Measurements from ENCODE around the gene TLCD1. TPM values are rescaled to one million over a fixed set of nuclear protein-coding genes. Genes with fewer than 3 reads are reported as not detected.

TLCD1 gene
- total RNA-seq, 4 donors from 2014 or later: 3.3 to 9.1 (median 5.8) TPM

- H3K36me3 ChIP-seq: peaks cover 0 to 60% (median 0%) of the 10 kb centered on the region in 3 donors
- peak in 1 of 3 donors; percentile 29 for DNase-seq
- no peak overlapping the region for H3K4me3 ChIP-seq
- peaks cover 0 to 12% (median 0%) of the 10 kb centered on the region in 4 donors for H3K4me1 ChIP-seq
- no peak overlapping the region for H3K27ac ChIP-seq
- H3K27me3 ChIP-seq: no peaks in the 10 kb centered on the region
- H3K9me3 ChIP-seq: no peaks in the 10 kb centered on the region
- TF ChIP-seq POLR2A (IDR thresholded peaks at IDR 0.05) (no peak), CTCF (IDR thresholded peaks at IDR 0.05) (no peak)
Measured at GRCh38 chr17:28763137-28763799, 37.2 kb upstream of the TLCD1 start.

DNA sequence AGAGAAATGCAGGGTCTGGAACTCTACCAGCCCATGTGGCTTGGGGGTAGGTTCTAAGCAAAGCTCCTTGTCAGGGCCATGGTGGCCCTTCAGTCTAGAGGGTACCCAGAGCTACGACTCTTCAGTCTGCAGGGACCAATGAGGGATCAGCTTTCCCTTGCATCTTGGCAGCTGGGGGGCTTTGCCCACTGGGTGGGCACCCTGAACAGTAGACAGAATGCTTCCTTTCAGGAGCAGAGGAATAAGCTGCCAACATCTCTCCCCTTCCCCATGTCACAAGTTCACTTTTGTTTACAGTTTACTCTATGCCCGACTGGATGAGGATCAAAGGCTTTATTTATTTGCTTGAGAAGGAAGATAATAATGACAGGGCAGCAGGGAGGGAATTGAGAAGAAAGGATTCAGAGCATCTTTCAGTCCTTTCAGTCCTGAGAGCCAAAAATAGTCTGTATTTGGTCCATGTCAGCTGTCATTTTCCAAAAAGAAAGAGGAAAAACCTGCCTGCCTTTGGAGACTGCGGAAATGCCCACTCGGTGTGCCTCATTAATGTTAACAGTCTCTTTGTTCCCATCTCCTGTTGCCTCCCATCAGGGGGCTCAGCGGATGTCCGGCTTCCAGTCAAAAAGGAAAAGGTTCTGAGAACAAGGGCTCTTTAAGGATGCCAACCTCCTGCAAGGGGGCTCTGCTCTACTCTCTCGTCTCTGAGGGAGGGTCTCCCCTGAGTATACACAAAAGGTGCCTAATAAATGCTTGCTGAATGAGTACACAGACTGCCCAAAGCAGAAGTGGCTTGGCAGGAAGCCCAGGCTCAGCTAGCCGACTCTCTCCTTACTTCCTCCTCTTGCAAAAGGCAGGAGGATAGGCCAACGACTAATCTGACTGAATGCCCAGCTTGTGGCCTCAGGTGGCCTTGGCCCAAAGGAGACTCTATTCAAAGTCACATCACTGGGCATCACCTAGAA lies 34.8 kb upstream of the TLCD1 start:
- no peak overlapping the region for H3K27ac ChIP-seq
- H3K4me3 ChIP-seq: no peak overlapping the region
- peaks cover 0 to 12% (median 0%) of the 10 kb centered on the region in 4 donors for H3K4me1 ChIP-seq
- no peaks in the 10 kb centered on the region for H3K9me3 ChIP-seq
- TF ChIP-seq POLR2A (IDR thresholded peaks at IDR 0.05): no peak
- H3K27me3 ChIP-seq: no peaks in the 10 kb centered on the region
- peaks cover 0 to 75% (median 0%) of the 10 kb centered on the region in 3 donors for H3K36me3 ChIP-seq
- peak in 1 of 3 donors; percentile 67 for DNase-seq

DNA sequence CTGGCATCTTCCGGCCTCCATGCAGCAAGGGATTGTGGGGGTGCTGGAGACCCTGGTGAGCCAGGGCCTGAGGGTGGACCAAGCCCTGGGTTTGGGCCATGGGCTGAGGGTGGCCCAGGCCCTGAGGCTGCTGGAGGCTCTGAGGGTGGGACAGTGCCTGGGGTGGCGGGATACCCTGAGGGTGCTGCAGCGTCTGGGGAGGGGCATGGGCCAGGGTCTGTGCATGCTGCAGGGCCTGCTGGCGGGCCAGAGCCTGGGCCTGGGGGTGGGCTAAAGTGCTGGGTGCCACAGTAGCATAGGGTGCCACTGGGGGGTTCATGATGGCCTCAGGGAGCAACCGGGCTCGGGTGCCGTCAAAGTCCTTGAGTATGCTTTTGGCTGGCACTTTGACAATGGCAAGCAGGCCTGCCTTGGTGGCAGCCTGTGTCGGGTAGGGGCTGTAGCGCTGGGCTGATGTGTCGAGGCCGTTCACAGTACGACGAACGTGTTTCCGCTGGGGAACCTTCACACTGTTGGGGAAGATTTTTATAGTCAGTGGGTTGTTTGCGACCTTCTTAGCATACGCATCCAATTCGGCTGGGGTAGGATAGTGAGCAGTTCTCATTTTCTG lies 33.3 kb upstream of the TLCD1 start:
- peaks cover 0 to 68% (median 0%) of the 10 kb centered on the region in 3 donors for H3K36me3 ChIP-seq
- H3K4me1 ChIP-seq: peaks cover 0 to 12% (median 0%) of the 10 kb centered on the region in 4 donors
- no peaks in the 10 kb centered on the region for H3K27me3 ChIP-seq
- no peak overlapping the region for H3K4me3 ChIP-seq
- TF ChIP-seq CTCF (IDR thresholded peaks at IDR 0.05) (no peak), POLR2A (IDR thresholded peaks at IDR 0.05) (no peak)
- no peak overlapping the region for H3K27ac ChIP-seq
- no peaks in the 10 kb centered on the region for H3K9me3 ChIP-seq
- no peak for DNase-seq

DNA sequence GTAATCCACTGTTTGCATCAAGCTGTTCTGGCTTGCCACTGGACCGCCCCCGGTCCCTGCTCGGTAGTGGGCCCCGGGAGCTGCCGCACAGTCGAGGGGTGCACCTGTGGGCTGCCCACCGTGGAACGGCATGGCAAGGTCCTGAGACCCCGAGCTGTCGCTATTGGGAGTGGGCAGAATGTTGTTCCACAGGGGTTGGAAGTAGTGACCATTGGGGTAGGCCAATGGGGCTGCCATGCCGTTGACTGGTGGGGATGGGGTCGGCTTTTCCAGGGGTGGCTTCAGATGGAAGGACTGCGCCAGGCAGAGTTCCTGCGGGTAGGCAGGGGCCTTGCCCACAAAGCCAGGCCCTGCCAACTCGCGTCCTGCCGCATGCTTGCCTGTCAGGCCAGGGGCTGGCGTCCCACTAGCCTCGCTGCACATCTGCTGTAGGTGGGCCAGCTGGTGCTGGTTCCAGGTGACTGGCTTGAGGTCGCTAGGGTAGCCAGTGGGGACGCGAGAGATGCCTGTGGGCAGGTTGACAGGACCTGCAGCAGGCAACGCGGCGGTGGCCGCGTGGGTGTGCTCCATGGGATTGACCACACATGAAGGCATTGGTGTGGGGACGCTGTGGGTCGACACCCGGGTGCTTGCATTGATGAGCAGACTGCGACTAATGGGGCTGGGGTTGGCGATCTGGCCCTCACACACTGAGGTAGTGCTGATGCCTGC lies 32.5 kb upstream of the TLCD1 start:
- peaks cover 0 to 67% (median 0%) of the 10 kb centered on the region in 3 donors for H3K36me3 ChIP-seq
- no peak overlapping the region for H3K4me3 ChIP-seq
- H3K4me1 ChIP-seq: peaks cover 0 to 12% (median 0%) of the 10 kb centered on the region in 4 donors
- H3K9me3 ChIP-seq: no peaks in the 10 kb centered on the region
- peak in 1 of 3 donors; percentile 45 for DNase-seq
- no peaks in the 10 kb centered on the region for H3K27me3 ChIP-seq
- TF ChIP-seq POLR2A (IDR thresholded peaks at IDR 0.05): no peak
- TF ChIP-seq CTCF (IDR thresholded peaks at IDR 0.05): no peak
- H3K27ac ChIP-seq: no peak overlapping the region

DNA sequence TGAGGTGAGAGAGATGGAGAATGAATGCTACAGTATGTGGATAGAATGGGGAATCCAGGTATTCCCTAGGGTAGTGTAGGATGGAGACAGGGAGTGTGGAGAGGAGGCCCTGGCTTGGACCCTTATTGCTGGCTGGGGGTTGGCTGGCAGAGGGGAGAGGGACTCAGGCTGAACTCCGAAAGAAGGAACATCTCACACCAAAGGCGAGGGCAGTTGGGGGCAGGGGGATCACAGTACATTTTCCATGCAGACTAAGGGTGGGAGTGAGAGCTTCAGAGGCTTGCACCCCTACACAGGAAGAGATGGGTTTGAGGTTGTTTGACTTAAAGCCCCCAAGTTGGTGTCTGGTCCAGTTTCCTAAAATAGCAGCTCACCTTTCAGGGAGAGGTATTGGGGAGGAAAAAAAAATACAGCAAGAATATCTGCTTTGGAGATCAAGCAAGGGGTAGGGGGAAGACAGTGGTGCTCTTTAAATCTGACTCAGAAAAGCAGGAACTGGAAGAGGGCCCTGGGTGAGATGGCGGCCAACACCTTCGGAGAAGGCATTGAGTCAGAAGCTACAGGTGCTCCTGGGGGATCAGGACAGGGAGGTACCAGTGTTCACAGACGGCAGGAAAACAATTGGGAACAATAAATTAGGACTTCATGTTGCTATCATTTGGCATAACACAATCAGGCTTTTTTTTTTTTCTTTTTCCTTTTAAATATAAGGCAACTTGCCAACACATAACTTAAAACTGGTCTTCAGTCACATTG lies 30.2 kb upstream of the TLCD1 start:
- H3K27ac ChIP-seq: no peak overlapping the region
- DNase-seq: no peak

More for the DNA sequence above, 30.2 kb upstream of the TLCD1 start:
- Histone ChIP-seq H3K4me1 (peaks cover 0 to 9% (median 0%) of the 10 kb centered on the region in 4 donors), H3K27me3 (no peaks in the 10 kb centered on the region), H3K36me3 (peaks cover 0 to 57% (median 0%) of the 10 kb centered on the region in 3 donors), H3K4me3 (no peak overlapping the region), H3K9me3 (no peaks in the 10 kb centered on the region)
- TF ChIP-seq POLR2A (IDR thresholded peaks at IDR 0.05) (no peak), CTCF (IDR thresholded peaks at IDR 0.05) (no peak)
